CD4-positive, alpha-beta T cell treated with Interleukin-21 for 1 hour (primary cell): ENCODE results near the gene TREML2.
"Not testable (repeated sequence)": the region's sequence is repeated elsewhere in the genome, so short reads cannot be mapped to it uniquely, and the experiment has no call there.

Source experiments
- DNase-seq: peaks from one replicate; pipeline ENCODE4 v3.0.0-alpha.2; 2020

TREML2 gene

GRCh38 chr6:41208439-41209106, 7.6 kb upstream of the TREML2 start:
- DNase-seq = no peak

- no peak for DNase-seq
Measured at GRCh38 chr6:41204156-41204555, 3.2 kb upstream of the TREML2 start.

- no peak for DNase-seq
Measured at GRCh38 chr6:41201764-41202173, 820 bp upstream of the TREML2 start.

GRCh38 chr6:41200296-41200900, 551 bp downstream of the TREML2 start:
- peak; percentile 83 for DNase-seq

- peak; percentile 43 for DNase-seq
Measured at GRCh38 chr6:41199552-41200246, 1.2 kb downstream of the TREML2 start.

GRCh38 chr6:41197234-41197633, 3.7 kb downstream of the TREML2 start:
- DNase-seq = no peak

- no peak for DNase-seq
Measured at GRCh38 chr6:41194386-41194785, 6.6 kb downstream of the TREML2 start.

- no peak for DNase-seq
Measured at GRCh38 chr6:41193884-41194283, 7.1 kb downstream of the TREML2 start.

GRCh38 chr6:41193171-41193734, 7.7 kb downstream of the TREML2 start:
- DNase-seq = no peak

GRCh38 chr6:41191569-41191968, 9.4 kb downstream of the TREML2 start:
- DNase-seq = peak; percentile 34

- DNase-seq = no peak
Measured at GRCh38 chr6:41190791-41191190, 10.2 kb downstream of the TREML2 start.

- no peak for DNase-seq
Measured at GRCh38 chr6:41189967-41190366, 11.0 kb downstream of the TREML2 start.

GRCh38 chr6:41189046-41189445, 11.9 kb downstream of the TREML2 start:
- DNase-seq = not testable (repeated sequence)

- DNase-seq = no peak
Measured at GRCh38 chr6:41187924-41188886, 12.7 kb downstream of the TREML2 start.

GRCh38 chr6:41186031-41186562, 14.9 kb downstream of the TREML2 start:
- DNase-seq = no peak

- DNase-seq = no peak
Measured at GRCh38 chr6:41184761-41185160, 16.2 kb downstream of the TREML2 start.

GRCh38 chr6:41182069-41183034, 18.6 kb downstream of the TREML2 start:
- peak; percentile 73 for DNase-seq

GRCh38 chr6:41181566-41181965, 19.4 kb downstream of the TREML2 start:
- DNase-seq = no peak

- no peak for DNase-seq
Measured at GRCh38 chr6:41179163-41179562, 21.8 kb downstream of the TREML2 start.

GRCh38 chr6:41177695-41178094, 23.3 kb downstream of the TREML2 start:
- DNase-seq = no peak

GRCh38 chr6:41177287-41177686, 23.7 kb downstream of the TREML2 start:
- no peak for DNase-seq
